Thyroid gland (tissue), 4 donors: ENCODE results near the gene CXCL17.

Source experiments
- POLR2A ChIP-seq, 2 donors: fragments of 450-650 bp; IDR thresholded peaks; one replicate each; pipeline ENCODE4 v1.6.1; 2017; ENCODE audit warnings: antibody characterized with exemption in 2 of 2, mild to moderate bottlenecking in 2 of 2, moderate library complexity in 1 of 2
- TF ChIP-seq, protein P1 (sequence below), 6 experiments: fragments of 200-600 bp in 3 of 6; fragments of 450-650 bp in 3 of 6; sonication (generic) in 3 of 6; IDR thresholded peaks; one replicate each; pipeline ENCODE4 v1.5.1; 2016 to 2019; ENCODE audit warnings: antibody characterized with exemption in 6 of 6, mild to moderate bottlenecking in 2 of 6, inconsistent platforms in 1 of 6, moderate library complexity in 1 of 6

DNA sequence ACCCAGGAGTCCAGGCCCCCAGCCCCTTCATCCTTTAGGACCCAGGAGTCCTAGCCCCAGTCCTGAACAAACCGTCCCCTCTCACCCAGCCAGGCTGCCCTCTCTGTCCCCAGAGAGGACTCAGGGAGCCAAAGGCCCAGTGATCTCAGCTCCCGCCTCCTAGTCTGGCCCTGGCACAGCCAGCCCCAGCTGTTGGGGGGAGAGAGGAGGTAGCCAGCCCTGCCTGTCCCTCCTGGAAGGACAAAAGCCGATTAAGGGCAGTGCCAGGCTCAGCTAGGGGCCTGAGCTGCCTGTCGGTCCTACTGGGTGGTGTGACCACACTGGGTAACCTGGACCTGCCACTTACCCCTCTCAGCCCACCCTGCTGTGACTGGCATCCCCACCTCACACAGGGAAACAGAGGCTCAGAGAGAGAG is 30.1 kb downstream of the CXCL17 start:
- TF ChIP-seq, protein P1, sequence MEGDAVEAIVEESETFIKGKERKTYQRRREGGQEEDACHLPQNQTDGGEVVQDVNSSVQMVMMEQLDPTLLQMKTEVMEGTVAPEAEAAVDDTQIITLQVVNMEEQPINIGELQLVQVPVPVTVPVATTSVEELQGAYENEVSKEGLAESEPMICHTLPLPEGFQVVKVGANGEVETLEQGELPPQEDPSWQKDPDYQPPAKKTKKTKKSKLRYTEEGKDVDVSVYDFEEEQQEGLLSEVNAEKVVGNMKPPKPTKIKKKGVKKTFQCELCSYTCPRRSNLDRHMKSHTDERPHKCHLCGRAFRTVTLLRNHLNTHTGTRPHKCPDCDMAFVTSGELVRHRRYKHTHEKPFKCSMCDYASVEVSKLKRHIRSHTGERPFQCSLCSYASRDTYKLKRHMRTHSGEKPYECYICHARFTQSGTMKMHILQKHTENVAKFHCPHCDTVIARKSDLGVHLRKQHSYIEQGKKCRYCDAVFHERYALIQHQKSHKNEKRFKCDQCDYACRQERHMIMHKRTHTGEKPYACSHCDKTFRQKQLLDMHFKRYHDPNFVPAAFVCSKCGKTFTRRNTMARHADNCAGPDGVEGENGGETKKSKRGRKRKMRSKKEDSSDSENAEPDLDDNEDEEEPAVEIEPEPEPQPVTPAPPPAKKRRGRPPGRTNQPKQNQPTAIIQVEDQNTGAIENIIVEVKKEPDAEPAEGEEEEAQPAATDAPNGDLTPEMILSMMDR (IDR thresholded peaks at IDR 0.05), result no peak
- no peak for TF ChIP-seq POLR2A (IDR thresholded peaks at IDR 0.05)
